ENCODE data around the gene ANKRD33. TPM values are rescaled to one million over a fixed set of nuclear protein-coding genes. Genes with fewer than 3 reads are reported as not detected.

The ANKRD33 gene
- total and polyA plus RNA-seq, 2 of the 4 experiments (the other 2 are of a cell fraction) = under 0.01 to 0.03 TPM

- DNase-seq (no peak), ATAC-seq (ENCODE audit: low read depth) (no peak)
- Histone ChIP-seq H3K56ac (ENCODE audit: extremely low read depth, insufficient read depth, low read length) (no peak overlapping the region), H3K18ac (ENCODE audit: low read depth, low read length) (no peak overlapping the region), H2BK120ac (ENCODE audit: low read depth, low read length) (no peak overlapping the region), H2BK15ac (ENCODE audit: low read depth, low read length) (no peak overlapping the region), H3K9me1 (ENCODE audit: insufficient read depth, low read length) (no peaks in the 10 kb centered on the region), H3K79me1 (ENCODE audit: low read depth in 1 of 2, low read length in 2 of 2) (no peaks in the 10 kb centered on the region), H2AK5ac (ENCODE audit: low read depth, low read length) (no peak overlapping the region), H3K4me3 (ENCODE audit: insufficient read depth, low read depth, low read length) (no peak overlapping the region), H4K91ac (ENCODE audit: insufficient read depth, low read depth, low read length) (no peak overlapping the region), H3K23ac (ENCODE audit: low read depth, low read length) (no peak overlapping the region), H3K36me3 (ENCODE audit: control insufficient read depth, insufficient read depth, low read length) (no peaks in the 10 kb centered on the region), H4K8ac (ENCODE audit: low read depth in 2 of 2, low read length in 2 of 2) (no peak overlapping the region), H3K4me1 (ENCODE audit: control insufficient read depth, insufficient read depth, low read length) (no peaks in the 10 kb centered on the region; the same call in 1 of the 2 replicates), H3K9ac (ENCODE audit: low read depth, low read length) (no peak overlapping the region), H2AK9ac (replicated peaks; ENCODE audit: low read depth, low read length, poor library complexity) (peak overlapping the region; percentile 31), H2BK20ac (ENCODE audit: low read depth, low read length) (no peak overlapping the region), H3K9me3 (ENCODE audit: control insufficient read depth, insufficient read depth, low read length) (no peaks in the 10 kb centered on the region), H3K4me2 (ENCODE audit: low read depth, low read length) (no peak overlapping the region), H4K5ac (ENCODE audit: low read depth, low read length) (no peak overlapping the region), H3K27me3 (ENCODE audit: control insufficient read depth, insufficient read depth, low read length) (peaks cover 38% of the 10 kb centered on the region), H4K20me1 (ENCODE audit: insufficient read depth, low read length) (no peaks in the 10 kb centered on the region), H2AFZ (replicated peaks; ENCODE audit: low read length, poor library complexity) (no peak overlapping the region), H3K27ac (ENCODE audit: insufficient read depth, low read length) (no peak overlapping the region), H2BK5ac (ENCODE audit: low read depth, low read length, poor library complexity, severe bottlenecking) (no peak overlapping the region), H3K4ac (ENCODE audit: low read depth, low read length) (no peak overlapping the region), H3K14ac (replicated peaks; ENCODE audit: low read depth, low read length) (no peak overlapping the region)
- WGBS, 2 experiments (ENCODE audit: extremely low coverage in 2 of 2, insufficient read length in 1 of 2) = 89% methylated on average over 3 of the region's 4 CpGs; no CpG with 5 or more reads in 1 of the 2 experiments
- in situ Hi-C loops (cut with MboI; ENCODE audit: low sequenced_read_pairs) = no loop called here
- dilution Hi-C loops (cut with HindIII; ENCODE audit: low sequenced_read_pairs, unreplicated experiment) = loop anchor here (25.0 kb wide), 1 partner anchor 99 kb away; the partner anchor contains the start of gene ACVR1B
- CTCF ChIA-PET = no interaction called here
- TF ChIP-seq FOS (IDR thresholded peaks at IDR 0.05; ENCODE audit: low read depth, low read length) = no peak
- TF ChIP-seq CHD1 (IDR thresholded peaks at IDR 0.05; ENCODE audit: low read depth, low read length) = no peak
- no peak for TF ChIP-seq MXI1 (IDR thresholded peaks at IDR 0.05; ENCODE audit: borderline replicate concordance, low read depth, low read length)
- TF ChIP-seq SMC3 (IDR thresholded peaks at IDR 0.05; ENCODE audit: low read depth, low read length) = no peak
- TF ChIP-seq RFX5 (IDR thresholded peaks at IDR 0.05; ENCODE audit: low read depth, low read length) = no peak
- TF ChIP-seq ELK1 (IDR thresholded peaks at IDR 0.05; ENCODE audit: borderline replicate concordance, low read depth, low read length) = no peak
- TF ChIP-seq RAD21 (IDR thresholded peaks at IDR 0.05; ENCODE audit: low read length) = no peak
- no peak for TF ChIP-seq RCOR1 (IDR thresholded peaks at IDR 0.05; ENCODE audit: insufficient replicate concordance, low read length)
- no peak for TF ChIP-seq POLR2A (IDR thresholded peaks at IDR 0.05; ENCODE audit: low read depth, low read length)
- no peak for TF ChIP-seq BHLHE40 (IDR thresholded peaks at IDR 0.05; ENCODE audit: low read depth, low read length)
- no peak for TF ChIP-seq USF2 (IDR thresholded peaks at IDR 0.05; ENCODE audit: low read depth, low read length)
- TF ChIP-seq NFE2L2 (IDR thresholded peaks at IDR 0.05; ENCODE audit: low read depth, low read length) = no peak
- intact Hi-C loops (cut with micrococcal nuclease) = no loop called here
- POLR2A ChIA-PET (ENCODE audit: unreplicated experiment) = no interaction called here
- no TSS peak for BruUV-seq (replicated peaks)
These were observed 25.0 kb upstream of the ANKRD33 start for GRCh38 chr12:51862947-51863346.

All from IMR-90 (cell line).